ENCODE data around the gene UNC119. TPM values are rescaled to one million over a fixed set of nuclear protein-coding genes. Genes with fewer than 3 reads are reported as not detected.

The UNC119 gene
- polyA plus RNA-seq, 3 donors from 2014 or later = 45.4 to 61.1 (median 50.4) TPM

- Mint-ChIP-seq H3K27me3 (ENCODE audit: low read depth in 3 of 3) (no peaks in the 10 kb centered on the region), H3K36me3 (peaks cover 0 to 4% (median 0%) of the 10 kb centered on the region in 3 donors), H3K9me3 (no peaks in the 10 kb centered on the region), H3K27ac (peak overlapping the region in 4 of 6 donors; percentile 4 to 63 (median 51)), H3K4me3 (peak overlapping the region in 1 of 5 donors; percentile 2), H3K4me1 (peaks cover 34 to 35% of the 10 kb centered on the region in 2 donors)
- DNase-seq = no peak
Observed at GRCh38 chr17:28545787-28546415, 6.5 kb downstream of the UNC119 start.

DNA sequence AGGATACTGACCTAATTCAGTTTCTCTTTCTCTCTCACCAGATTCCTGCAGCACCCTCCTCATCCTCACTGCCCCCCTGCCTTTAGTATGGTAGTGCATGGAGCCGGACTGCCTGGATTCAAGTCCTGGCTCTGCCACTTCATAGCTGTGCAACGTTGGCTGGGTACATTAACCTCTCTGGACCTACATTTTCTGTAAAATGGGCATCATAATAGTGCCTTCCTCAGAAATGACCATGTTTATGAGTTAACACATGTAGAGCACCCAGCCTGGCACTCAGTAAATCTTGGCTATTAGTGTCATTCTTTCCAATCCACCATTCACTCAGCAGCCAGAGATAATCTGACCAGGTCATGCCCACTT is 7.3 kb downstream of the UNC119 start:
- Mint-ChIP-seq H3K27me3 (ENCODE audit: low read depth in 3 of 3) (peaks cover 0 to under 1% (median 0%) of the 10 kb centered on the region in 3 donors), H3K36me3 (peaks cover 0 to 4% (median 0%) of the 10 kb centered on the region in 3 donors), H3K27ac (peak overlapping the region in 3 of 6 donors; percentile 36 to 63 (median 63)), H3K4me1 (peaks cover 27% of the 10 kb centered on the region in 2 donors), H3K9me3 (no peaks in the 10 kb centered on the region), H3K4me3 (no peak overlapping the region)
- DNase-seq = no peak

DNA sequence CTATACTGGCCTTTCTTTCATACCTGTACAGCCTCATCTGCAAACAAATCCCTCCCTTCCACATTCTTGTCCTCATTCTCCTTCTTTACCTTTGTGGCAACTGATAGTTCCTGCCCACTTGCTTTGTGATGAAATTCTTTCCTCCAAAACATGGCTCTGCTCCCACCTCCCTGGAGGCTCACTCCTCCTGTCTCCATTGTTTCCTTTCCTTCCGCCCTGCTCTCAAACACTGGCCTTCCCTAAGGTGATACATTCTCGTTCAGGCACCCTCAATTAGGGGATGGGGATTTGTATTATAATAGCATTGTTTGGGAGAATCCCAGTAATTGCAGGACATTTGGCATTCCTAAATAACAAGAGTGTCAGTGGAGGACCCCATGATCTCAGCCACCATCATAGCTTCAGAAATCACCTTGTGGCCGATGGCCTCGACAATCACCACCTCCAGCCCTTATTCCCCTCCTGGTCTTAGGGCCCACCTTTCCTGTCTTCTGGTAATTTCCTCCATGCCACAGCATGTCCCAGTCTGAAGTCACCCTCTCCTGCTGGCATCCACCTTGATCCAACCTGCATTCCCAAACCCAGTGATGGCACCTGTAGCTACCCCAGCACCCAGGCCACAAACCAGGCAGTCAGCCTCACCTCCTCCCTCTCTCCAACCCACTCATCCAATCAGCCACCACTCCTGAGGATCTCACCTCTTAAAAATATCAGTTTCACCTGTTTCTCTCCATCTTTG is 7.9 kb downstream of the UNC119 start:
- no peak for DNase-seq
- H3K27ac Mint-ChIP-seq = peak overlapping the region in 3 of 6 donors; percentile 5 to 36 (median 34)
- no peak overlapping the region for H3K4me3 Mint-ChIP-seq
- H3K27me3 Mint-ChIP-seq (ENCODE audit: low read depth in 3 of 3) = peaks cover 0 to 1% (median 0%) of the 10 kb centered on the region in 3 donors
- H3K4me1 Mint-ChIP-seq = peaks cover 21 to 22% of the 10 kb centered on the region in 2 donors
- H3K9me3 Mint-ChIP-seq = no peaks in the 10 kb centered on the region
- H3K36me3 Mint-ChIP-seq = peaks cover 0 to 4% (median 0%) of the 10 kb centered on the region in 3 donors

GRCh38 chr17:28541439-28541838 is 11.0 kb downstream of the UNC119 start:
- Mint-ChIP-seq H3K27me3 (ENCODE audit: low read depth in 3 of 3) (peaks cover 0 to 1% (median 0%) of the 10 kb centered on the region in 3 donors), H3K27ac (no peak overlapping the region), H3K9me3 (no peaks in the 10 kb centered on the region), H3K36me3 (peaks cover 0 to 4% (median 0%) of the 10 kb centered on the region in 3 donors), H3K4me1 (no peaks in the 10 kb centered on the region), H3K4me3 (no peak overlapping the region)
- no peak for DNase-seq

- H3K9me3 Mint-ChIP-seq = no peaks in the 10 kb centered on the region
- DNase-seq = no peak
- H3K36me3 Mint-ChIP-seq = no peaks in the 10 kb centered on the region
- no peak overlapping the region for H3K4me3 Mint-ChIP-seq
- H3K27ac Mint-ChIP-seq = peak overlapping the region in 1 of 6 donors; percentile 33
- no peaks in the 10 kb centered on the region for H3K4me1 Mint-ChIP-seq
- peaks cover 0 to 1% (median 0%) of the 10 kb centered on the region in 3 donors for H3K27me3 Mint-ChIP-seq (ENCODE audit: low read depth in 3 of 3)
Observed at GRCh38 chr17:28540231-28540630, 12.2 kb downstream of the UNC119 start.

- no peak overlapping the region for H3K27ac Mint-ChIP-seq
- H3K4me1 Mint-ChIP-seq = no peaks in the 10 kb centered on the region
- peaks cover 0 to 2% (median 1%) of the 10 kb centered on the region in 3 donors for H3K27me3 Mint-ChIP-seq (ENCODE audit: low read depth in 3 of 3)
- DNase-seq = no peak
- H3K9me3 Mint-ChIP-seq = no peaks in the 10 kb centered on the region
- no peak overlapping the region for H3K4me3 Mint-ChIP-seq
- H3K36me3 Mint-ChIP-seq = no peaks in the 10 kb centered on the region
Observed at GRCh38 chr17:28538296-28538895, 14.0 kb downstream of the UNC119 start.

DNA sequence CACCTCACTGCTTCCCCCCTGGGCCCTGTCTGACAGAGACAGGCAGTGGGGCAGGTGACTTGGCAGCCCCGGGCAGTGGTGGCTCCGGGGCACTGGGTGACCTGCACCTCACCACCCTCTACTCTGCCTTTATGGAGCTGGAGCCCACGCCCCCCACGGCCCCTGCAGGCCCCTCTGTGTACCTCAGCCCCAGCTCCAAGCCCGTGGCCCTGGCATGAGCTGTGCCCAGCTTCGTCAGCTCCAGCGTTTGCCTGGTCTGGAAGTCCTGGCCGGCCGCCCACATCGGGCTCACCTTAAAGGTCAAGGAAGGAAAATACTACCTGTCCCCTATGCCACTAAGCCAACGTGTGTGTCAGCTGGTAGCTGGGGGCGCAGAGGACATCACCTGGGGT is 15.2 kb downstream of the UNC119 start:
- no peaks in the 10 kb centered on the region for H3K4me1 Mint-ChIP-seq
- DNase-seq = no peak
- H3K9me3 Mint-ChIP-seq = no peaks in the 10 kb centered on the region
- H3K27me3 Mint-ChIP-seq (ENCODE audit: low read depth in 3 of 3) = peaks cover 0 to 2% (median 1%) of the 10 kb centered on the region in 3 donors
- no peaks in the 10 kb centered on the region for H3K36me3 Mint-ChIP-seq
- H3K27ac Mint-ChIP-seq = no peak overlapping the region
- no peak overlapping the region for H3K4me3 Mint-ChIP-seq

- no peaks in the 10 kb centered on the region for H3K36me3 Mint-ChIP-seq
- H3K27me3 Mint-ChIP-seq (ENCODE audit: low read depth in 3 of 3) = peaks cover 0 to 2% (median 1%) of the 10 kb centered on the region in 3 donors
- no peak overlapping the region for H3K27ac Mint-ChIP-seq
- H3K4me3 Mint-ChIP-seq = no peak overlapping the region
- no peaks in the 10 kb centered on the region for H3K4me1 Mint-ChIP-seq
- DNase-seq = no peak
- no peaks in the 10 kb centered on the region for H3K9me3 Mint-ChIP-seq
Observed at GRCh38 chr17:28536532-28537218, 15.7 kb downstream of the UNC119 start.

GRCh38 chr17:28534740-28535375 is 17.6 kb downstream of the UNC119 start:
- no peak for DNase-seq
- no peaks in the 10 kb centered on the region for H3K36me3 Mint-ChIP-seq
- H3K27ac Mint-ChIP-seq = no peak overlapping the region
- H3K9me3 Mint-ChIP-seq = no peaks in the 10 kb centered on the region
- H3K27me3 Mint-ChIP-seq (ENCODE audit: low read depth in 3 of 3) = peaks cover 0 to 2% (median 0%) of the 10 kb centered on the region in 3 donors
- H3K4me1 Mint-ChIP-seq = no peaks in the 10 kb centered on the region
- H3K4me3 Mint-ChIP-seq = no peak overlapping the region

DNA sequence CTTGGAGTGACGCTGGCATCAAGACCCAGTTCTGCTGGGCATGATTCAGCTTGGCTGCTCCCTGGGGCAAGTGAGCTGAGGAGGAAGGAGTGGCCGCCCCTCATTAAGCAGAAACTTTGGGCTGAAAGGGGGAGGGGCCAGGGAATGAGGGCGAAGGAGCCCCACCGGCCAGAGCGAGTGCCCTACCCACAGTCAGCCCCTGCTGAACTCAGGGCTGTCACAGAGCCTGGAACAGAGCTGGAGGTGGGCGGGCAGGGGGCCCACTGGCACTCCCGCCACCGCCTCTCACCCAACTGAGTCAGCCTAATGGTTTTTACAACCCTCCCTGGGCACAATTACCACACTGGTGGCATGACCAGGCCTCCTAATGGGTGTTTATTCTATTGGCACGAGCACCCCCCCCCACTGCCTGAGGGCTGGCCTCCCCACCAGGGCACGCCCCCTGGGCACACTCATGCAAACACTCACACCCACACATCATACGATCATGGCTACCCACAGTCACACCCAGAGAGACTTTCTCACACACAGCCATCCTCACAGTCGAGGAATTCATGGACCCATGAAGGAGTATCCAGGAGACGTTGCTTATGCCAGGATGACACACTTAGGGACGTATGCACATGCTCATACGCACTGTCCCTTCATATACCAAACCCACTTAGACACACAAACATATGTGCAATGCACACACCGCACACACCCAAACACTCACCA is 19.2 kb downstream of the UNC119 start:
- no peaks in the 10 kb centered on the region for H3K4me1 Mint-ChIP-seq
- no peak for DNase-seq
- no peaks in the 10 kb centered on the region for H3K36me3 Mint-ChIP-seq
- H3K27me3 Mint-ChIP-seq (ENCODE audit: low read depth in 3 of 3) = peaks cover 0 to 2% (median 0%) of the 10 kb centered on the region in 3 donors
- H3K4me3 Mint-ChIP-seq = no peak overlapping the region
- no peaks in the 10 kb centered on the region for H3K9me3 Mint-ChIP-seq
- no peak overlapping the region for H3K27ac Mint-ChIP-seq

DNA sequence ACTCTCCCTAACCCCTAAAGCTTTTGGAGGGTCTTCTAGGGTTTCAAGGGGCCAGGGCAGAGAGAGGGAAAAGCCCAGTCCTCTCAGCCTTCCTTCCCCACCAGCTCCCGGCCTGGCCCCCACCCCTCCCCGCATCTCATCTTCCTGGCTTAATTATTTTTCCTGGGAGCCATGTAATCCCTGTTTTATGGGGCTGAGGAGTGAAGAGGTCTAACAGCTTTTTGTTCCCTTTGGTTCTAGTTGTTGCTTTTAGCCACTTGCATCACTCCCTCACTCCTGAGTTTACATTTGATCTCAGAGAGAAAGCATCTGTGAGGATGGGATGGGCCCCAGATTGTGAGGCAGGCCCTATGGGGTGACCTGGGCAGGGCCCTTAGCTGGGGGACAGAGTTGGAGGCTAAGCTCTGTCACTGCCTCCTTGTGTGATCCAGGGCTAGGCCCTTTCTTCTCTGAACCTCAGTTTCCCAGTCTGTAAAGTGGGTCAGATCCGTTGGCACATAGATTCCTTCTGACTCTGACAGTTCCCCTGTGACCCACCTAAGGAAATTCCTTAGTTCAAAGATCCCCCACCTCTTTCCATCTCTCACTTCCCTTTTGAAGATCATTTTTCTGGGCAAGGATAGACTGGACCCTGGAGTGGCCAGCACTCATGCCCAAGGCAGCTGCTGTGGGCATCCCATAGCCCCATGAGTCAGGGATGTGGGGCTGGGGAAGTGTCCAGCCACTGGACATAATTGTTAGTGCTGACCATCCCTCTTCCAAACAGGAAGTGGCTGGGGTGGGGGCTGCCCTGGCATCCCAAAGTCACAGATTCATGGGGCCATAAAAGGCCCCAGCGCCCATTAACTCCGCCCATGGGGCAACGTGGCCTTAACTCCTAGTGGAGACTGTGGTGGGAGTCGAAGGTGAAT is 20.1 kb downstream of the UNC119 start:
- no peaks in the 10 kb centered on the region for H3K4me1 Mint-ChIP-seq
- no peak overlapping the region for H3K27ac Mint-ChIP-seq
- H3K9me3 Mint-ChIP-seq = peaks cover 0 to 1% (median 0%) of the 10 kb centered on the region in 6 donors
- DNase-seq = no peak
- no peak overlapping the region for H3K4me3 Mint-ChIP-seq
- H3K36me3 Mint-ChIP-seq = no peaks in the 10 kb centered on the region
- peaks cover 0 to 2% (median 0%) of the 10 kb centered on the region in 3 donors for H3K27me3 Mint-ChIP-seq (ENCODE audit: low read depth in 3 of 3)

GRCh38 chr17:28530926-28531325 is 21.5 kb downstream of the UNC119 start:
- no peak for DNase-seq
- Mint-ChIP-seq H3K4me3 (no peak overlapping the region), H3K9me3 (peaks cover 0 to 1% (median 0%) of the 10 kb centered on the region in 6 donors), H3K27me3 (ENCODE audit: low read depth in 3 of 3) (peaks cover 0 to 2% (median 0%) of the 10 kb centered on the region in 3 donors), H3K4me1 (no peaks in the 10 kb centered on the region), H3K27ac (no peak overlapping the region), H3K36me3 (no peaks in the 10 kb centered on the region)

Data from immature natural killer cell (primary cell).